Peyer's patch (tissue), 4 donors: ENCODE results near the gene KLHDC9.

Source experiments
- POLR2A ChIP-seq, 2 donors: fragments of 450-650 bp; IDR thresholded peaks; one replicate each; pipeline ENCODE4 v1.5.1; 2017; ENCODE audit warnings: antibody characterized with exemption in 2 of 2, mild to moderate bottlenecking in 2 of 2, moderate library complexity in 2 of 2
- TF ChIP-seq, protein P1 (sequence below), 6 experiments: fragments of 450-650 bp in 4 of 6; fragments of 200-600 bp in 2 of 6; sonication (generic) in 1 of 6; IDR thresholded peaks; one replicate each; pipeline ENCODE4 v1.5.1; 2017 to 2019; ENCODE audit warnings: antibody characterized with exemption in 6 of 6, mild to moderate bottlenecking in 3 of 6, moderate library complexity in 1 of 6

DNA sequence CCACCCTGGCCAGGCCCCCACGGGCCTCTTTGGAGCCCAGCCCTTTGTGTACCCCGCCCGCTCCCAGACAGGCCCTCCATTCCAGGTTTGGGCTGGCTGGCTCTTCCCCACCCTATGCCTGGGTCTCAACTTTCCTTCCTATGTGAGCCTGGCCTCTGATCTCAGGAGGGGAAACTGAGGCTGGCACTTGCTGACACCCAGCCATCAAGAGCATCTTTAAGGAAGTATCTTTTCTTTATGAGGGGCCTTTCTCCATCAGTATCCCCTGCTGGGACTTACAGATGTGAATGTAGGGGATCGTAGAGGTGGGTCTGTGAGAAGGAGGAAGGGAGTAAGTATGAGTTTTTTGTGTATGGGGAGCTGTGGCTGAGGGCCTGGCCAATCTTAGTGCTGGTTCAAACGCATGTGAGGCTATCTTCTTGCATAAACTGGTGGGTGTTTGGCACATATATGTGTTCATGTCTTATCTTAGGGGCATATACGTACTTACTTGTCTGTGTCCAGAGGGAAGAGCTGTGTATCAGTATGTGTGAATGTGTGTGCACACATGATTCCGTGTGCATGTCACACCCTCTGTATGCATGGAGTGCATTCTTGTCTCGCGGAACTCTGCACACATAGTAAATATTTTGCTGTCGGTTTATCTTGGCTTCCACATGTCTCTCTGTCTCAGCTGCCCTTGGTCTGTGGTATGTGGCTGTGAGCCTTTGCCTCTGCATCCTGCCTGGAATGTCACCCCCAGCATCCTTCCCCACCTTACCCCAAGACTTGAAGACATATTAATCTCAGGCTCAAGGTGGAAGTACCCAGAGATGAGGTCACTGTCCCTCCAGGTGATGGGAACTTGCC, 14.2 kb upstream of the KLHDC9 start:
- TF ChIP-seq, protein P1, sequence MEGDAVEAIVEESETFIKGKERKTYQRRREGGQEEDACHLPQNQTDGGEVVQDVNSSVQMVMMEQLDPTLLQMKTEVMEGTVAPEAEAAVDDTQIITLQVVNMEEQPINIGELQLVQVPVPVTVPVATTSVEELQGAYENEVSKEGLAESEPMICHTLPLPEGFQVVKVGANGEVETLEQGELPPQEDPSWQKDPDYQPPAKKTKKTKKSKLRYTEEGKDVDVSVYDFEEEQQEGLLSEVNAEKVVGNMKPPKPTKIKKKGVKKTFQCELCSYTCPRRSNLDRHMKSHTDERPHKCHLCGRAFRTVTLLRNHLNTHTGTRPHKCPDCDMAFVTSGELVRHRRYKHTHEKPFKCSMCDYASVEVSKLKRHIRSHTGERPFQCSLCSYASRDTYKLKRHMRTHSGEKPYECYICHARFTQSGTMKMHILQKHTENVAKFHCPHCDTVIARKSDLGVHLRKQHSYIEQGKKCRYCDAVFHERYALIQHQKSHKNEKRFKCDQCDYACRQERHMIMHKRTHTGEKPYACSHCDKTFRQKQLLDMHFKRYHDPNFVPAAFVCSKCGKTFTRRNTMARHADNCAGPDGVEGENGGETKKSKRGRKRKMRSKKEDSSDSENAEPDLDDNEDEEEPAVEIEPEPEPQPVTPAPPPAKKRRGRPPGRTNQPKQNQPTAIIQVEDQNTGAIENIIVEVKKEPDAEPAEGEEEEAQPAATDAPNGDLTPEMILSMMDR (IDR thresholded peaks at IDR 0.05), result no peak
- no peak for TF ChIP-seq POLR2A (IDR thresholded peaks at IDR 0.05)
